Mucosa of descending colon (tissue), 3 donors: Measurements from ENCODE around the gene PTGIS. TPM values are rescaled to one million over a fixed set of nuclear protein-coding genes. Genes with fewer than 3 reads are reported as not detected.

Source experiments
- ATAC-seq: fragments of 200-7000 bp; cut with Tn5 transposase; one replicate; pipeline ENCODE4 v1.9.1; 2020; ENCODE audit warnings: mild to moderate bottlenecking, moderate library complexity
- DNase-seq, 3 donors: peaks; one replicate each; pipeline ENCODE4 v3.0.0-alpha.2; 2020
- H3K36me3 ChIP-seq: fragments of 200-600 bp; one replicate; pipeline ENCODE4 v1.8.0; 2021; ENCODE audit warnings: low read depth, mild to moderate bottlenecking
- H3K4me1 ChIP-seq: fragments of 200-600 bp; one replicate; pipeline ENCODE4 v1.8.0; 2021; ENCODE audit warnings: low read depth, mild to moderate bottlenecking
- H3K4me3 ChIP-seq: fragments of 200-600 bp; one replicate; pipeline ENCODE4 v1.8.0; 2021; ENCODE audit warnings: mild to moderate bottlenecking
- H3K9me3 ChIP-seq: fragments of 200-600 bp; one replicate; pipeline ENCODE4 v1.8.0; 2021; ENCODE audit warnings: mild to moderate bottlenecking
- intact Hi-C, 2 donors: fragments of 100-400 bp; cut with DNase I in 1 of 2; cut with micrococcal nuclease in 1 of 2; formaldehyde crosslinking; loops; one replicate each; pipeline versions ENCODE4 v1.11.0 to v1.11.1; 2022; cut with DNase I, micrococcal nuclease
- total RNA-seq, 3 donors: library from RNA; stranded (reverse); fragmentation: NEBNext Ultra II Directional in 2 of 3; extraction: Animal tissue kit (Norgen Biotek cat#: 25700) in 2 of 3; gene quantifications; one replicate each; pipeline versions ENCODE4 v1.2.1 to v1.2.4, GENCODE V29; 2021 to 2023
- TF ChIP-seq, protein P1 (sequence below): fragments of 200-600 bp; IDR thresholded peaks from one replicate; pipeline ENCODE4 v1.8.0; 2022; ENCODE audit warnings: antibody characterized with exemption, mild to moderate bottlenecking
- donor health status: DM: no; HTN: no; CAD: no; lungs with moderate emphysema.
- donor health status: DM: no; HTN: no; CAD: no.
- donor health status: DM: no; HTN: yes; CAD: no.

PTGIS gene
- total RNA-seq, 3 donors from 2014 or later, result 3.8 to 45.8 (median 12.3) TPM

DNA sequence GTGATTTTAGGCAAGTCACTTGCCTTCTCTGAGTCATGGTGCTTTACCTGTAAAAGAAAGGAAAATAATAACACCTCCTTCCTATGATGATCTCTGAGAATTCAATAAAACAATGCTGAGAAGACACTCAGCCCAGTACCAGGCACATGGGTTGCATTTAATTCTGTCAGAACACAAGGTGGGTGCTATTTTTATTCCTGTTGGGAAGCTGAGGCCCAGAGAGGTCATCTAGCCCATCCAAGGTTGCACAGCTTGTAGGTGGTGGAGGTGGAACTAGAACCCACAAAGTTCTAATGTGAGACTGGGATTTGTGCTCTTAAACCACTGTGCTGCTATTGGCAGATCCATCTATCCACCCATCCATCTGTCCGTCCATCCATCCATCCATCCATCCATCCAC, 39.6 kb upstream of the PTGIS start:
- no peaks in the 10 kb centered on the region for H3K9me3 ChIP-seq
- no peak for DNase-seq

DNA sequence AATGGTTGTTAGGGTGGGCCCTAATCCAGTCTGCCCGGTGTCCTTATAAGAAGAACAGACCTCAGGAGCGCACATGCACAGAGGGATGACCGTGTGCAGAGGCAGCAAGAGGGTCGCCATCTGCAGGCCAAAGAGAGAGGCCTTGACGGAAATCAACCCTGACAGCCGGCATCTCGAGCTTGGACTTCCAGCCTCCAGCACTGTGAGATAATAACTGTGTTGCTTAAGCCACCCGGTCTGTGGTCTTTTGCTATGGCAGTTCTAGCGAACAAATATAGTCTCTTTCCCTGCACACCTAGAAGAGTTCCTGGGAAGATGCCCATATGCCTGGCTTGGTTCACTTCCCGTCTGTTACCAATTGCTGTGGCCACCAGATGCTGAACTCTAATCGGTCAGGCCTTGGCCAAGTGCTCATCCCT, 35.3 kb upstream of the PTGIS start:
- ATAC-seq, result no peak
- intact Hi-C loops, result loop anchor here in 1 of 2 donors (10.0 kb wide), 1 partner anchor 278 kb away; no protein-coding TSS in a partner anchor
- no peak for DNase-seq
- Histone ChIP-seq H3K4me3 (no peak overlapping the region), H3K4me1 (no peaks in the 10 kb centered on the region), H3K9me3 (no peaks in the 10 kb centered on the region), H3K36me3 (no peaks in the 10 kb centered on the region)
- TF ChIP-seq, protein P1, sequence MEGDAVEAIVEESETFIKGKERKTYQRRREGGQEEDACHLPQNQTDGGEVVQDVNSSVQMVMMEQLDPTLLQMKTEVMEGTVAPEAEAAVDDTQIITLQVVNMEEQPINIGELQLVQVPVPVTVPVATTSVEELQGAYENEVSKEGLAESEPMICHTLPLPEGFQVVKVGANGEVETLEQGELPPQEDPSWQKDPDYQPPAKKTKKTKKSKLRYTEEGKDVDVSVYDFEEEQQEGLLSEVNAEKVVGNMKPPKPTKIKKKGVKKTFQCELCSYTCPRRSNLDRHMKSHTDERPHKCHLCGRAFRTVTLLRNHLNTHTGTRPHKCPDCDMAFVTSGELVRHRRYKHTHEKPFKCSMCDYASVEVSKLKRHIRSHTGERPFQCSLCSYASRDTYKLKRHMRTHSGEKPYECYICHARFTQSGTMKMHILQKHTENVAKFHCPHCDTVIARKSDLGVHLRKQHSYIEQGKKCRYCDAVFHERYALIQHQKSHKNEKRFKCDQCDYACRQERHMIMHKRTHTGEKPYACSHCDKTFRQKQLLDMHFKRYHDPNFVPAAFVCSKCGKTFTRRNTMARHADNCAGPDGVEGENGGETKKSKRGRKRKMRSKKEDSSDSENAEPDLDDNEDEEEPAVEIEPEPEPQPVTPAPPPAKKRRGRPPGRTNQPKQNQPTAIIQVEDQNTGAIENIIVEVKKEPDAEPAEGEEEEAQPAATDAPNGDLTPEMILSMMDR, result no peak

More for the DNA sequence above, 39.6 kb upstream of the PTGIS start:
- Histone ChIP-seq H3K4me3 (no peak overlapping the region), H3K36me3 (no peaks in the 10 kb centered on the region), H3K4me1 (peaks cover 16% of the 10 kb centered on the region)
- TF ChIP-seq, protein P1, result no peak
- intact Hi-C loops, result loop anchor here (5.0 to 10.0 kb wide), 3 partner anchors 65 to 283 kb away; no protein-coding TSS in a partner anchor
- ATAC-seq, result no peak

- no peaks in the 10 kb centered on the region for H3K4me1 ChIP-seq
- no peaks in the 10 kb centered on the region for H3K9me3 ChIP-seq
- DNase-seq (no peak), ATAC-seq (no peak)
- TF ChIP-seq, protein P1, result no peak
- H3K36me3 ChIP-seq, result no peaks in the 10 kb centered on the region
- intact Hi-C loops, result loop anchor here in 1 of 2 donors (10.0 kb wide), 1 partner anchor 278 kb away; no protein-coding TSS in a partner anchor
- H3K4me3 ChIP-seq, result no peak overlapping the region
These were observed 34.6 kb upstream of the PTGIS start for GRCh38 chr20:49602345-49603208.

GRCh38 chr20:49601153-49601924, 33.4 kb upstream of the PTGIS start:
- TF ChIP-seq, protein P1, result no peak
- intact Hi-C loops, result loop anchor here in 1 of 2 donors (10.0 kb wide), 1 partner anchor 277 kb away; no protein-coding TSS in a partner anchor
- Histone ChIP-seq H3K4me1 (no peaks in the 10 kb centered on the region), H3K4me3 (no peak overlapping the region), H3K36me3 (no peaks in the 10 kb centered on the region), H3K9me3 (no peaks in the 10 kb centered on the region)
- ATAC-seq (no peak), DNase-seq (no peak)

DNA sequence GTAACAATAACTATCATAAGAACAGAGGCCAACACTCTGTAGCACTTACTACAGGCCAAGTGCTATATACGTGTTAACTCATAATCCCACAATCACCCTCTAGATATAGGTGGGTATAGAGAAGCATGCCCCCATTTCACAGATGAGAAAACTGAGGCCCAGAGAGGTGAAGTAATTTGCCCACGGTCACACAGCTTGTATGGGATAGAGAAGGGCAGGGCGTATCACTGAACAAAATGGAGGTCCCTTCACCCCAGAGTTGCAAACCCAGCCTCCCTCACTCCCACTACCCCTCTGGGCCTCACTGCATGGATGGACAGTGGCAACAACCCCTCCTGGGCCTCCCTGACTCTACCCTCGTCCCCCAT, 31.8 kb upstream of the PTGIS start:
- DNase-seq (no peak), ATAC-seq (no peak)
- Histone ChIP-seq H3K4me3 (no peak overlapping the region), H3K9me3 (no peaks in the 10 kb centered on the region), H3K36me3 (no peaks in the 10 kb centered on the region), H3K4me1 (no peaks in the 10 kb centered on the region)
- TF ChIP-seq, protein P1, result no peak
- intact Hi-C loops, result loop anchor here in 1 of 2 donors (10.0 kb wide), 1 partner anchor 275 kb away; no protein-coding TSS in a partner anchor
